ENCODE results near the gene WDR5.
A peak's percentile ranks its signal among the peaks of the same experiment; 100 is the strongest.
"Not testable (repeated sequence)": the region's sequence is repeated elsewhere in the genome, so short reads cannot be mapped to it uniquely, and the experiment has no call there.

Gene WDR5

DNA sequence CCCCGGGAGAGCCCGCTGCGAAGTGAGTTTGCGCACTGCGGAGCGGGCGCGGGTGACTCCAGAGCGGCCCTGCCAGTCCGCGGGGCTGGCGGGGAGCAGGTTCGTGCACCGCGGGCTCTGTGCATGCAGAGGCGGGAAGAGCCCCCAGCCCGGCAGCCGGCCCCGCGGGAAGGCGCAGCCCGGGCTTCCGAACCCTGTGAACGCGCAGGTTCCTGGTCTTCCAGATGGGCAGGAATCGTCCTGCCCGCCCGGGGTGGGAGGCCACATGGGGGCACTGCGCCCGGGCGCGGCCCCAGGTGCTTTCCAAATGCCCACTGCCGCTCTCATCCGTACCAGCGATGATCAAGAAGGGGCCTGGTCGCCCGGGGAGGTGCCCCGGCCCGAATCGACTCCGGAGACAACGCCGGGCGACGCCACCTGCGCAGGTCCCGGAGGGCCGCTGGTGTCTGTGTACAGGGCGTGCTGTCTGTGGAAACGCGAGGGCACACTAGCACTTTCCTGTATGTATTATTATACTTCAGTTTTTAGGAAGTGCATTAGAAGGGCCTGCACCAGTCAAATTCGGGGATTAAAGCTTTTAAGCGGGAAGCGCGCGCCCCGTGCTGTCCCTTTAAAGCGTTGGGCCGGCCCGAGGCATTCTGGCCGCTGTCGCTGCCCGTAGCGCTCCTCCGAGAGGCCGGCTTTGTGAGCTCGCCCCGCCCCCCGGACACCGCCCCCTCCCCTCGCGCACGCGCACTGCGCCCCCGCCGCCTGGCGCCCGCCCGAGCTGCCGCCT, at the start of gene WDR5:
WDR5 (plus strand) TSS at position 740 of the 775 bp plus-strand sequence. CDS start 3,796 bp downstream, outside the sequence.
- peak within 1 kb of the TSS; percentile 85 for H3K27ac Mint-ChIP-seq
- H3K36me3 Mint-ChIP-seq (ENCODE audit: low read depth): peaks cover 21% of the 10 kb centered on the region
- H3K27me3 Mint-ChIP-seq (ENCODE audit: low read depth): no peaks in the 10 kb centered on the region
- DNase-seq (ENCODE audit: low spot score): peak; percentile 87
- H3K4me3 Mint-ChIP-seq: peak within 1 kb of the TSS; percentile 93
- peaks cover 29% of the 10 kb centered on the region for H3K4me1 Mint-ChIP-seq (ENCODE audit: low read depth)
- H3K9me3 Mint-ChIP-seq: no peaks in the 10 kb centered on the region

DNA sequence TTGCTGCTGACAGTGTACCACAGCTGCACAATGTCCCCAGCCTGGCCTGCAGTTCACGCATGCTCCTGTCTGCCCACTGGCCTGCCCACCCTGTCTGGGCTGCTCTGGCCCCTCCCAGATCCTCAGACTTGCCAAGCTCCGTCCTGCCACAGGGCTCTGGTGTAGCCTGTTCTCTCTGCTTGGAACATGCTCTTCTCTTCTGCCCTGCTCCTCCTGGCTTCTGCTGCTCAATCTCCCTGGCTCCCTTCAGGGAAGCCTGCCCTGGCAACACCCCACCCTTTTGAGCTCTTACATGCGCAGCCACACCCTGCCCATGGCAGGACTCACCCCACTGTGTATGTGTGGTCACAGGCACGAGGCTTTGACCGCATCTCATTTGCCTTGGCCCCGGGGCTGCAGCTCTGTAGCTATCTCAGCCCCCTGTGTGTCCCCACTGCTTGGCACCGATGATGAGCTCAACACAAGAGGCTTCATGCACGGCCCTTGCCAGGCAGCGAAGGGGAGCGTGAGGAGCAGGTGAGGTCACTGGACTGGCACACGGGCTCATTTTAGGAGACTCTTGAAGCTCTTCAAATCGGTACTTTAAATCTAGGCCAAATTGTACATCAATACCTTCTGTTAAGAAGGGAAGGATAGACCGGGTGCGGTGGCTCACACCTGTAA, 47.7 kb upstream of the WDR5 start:
- peaks cover 11% of the 10 kb centered on the region for H3K27me3 Mint-ChIP-seq (ENCODE audit: low read depth)
- H3K4me3 Mint-ChIP-seq: no peak overlapping the region
- no peak for DNase-seq (ENCODE audit: low spot score)
- H3K36me3 Mint-ChIP-seq (ENCODE audit: low read depth): no peaks in the 10 kb centered on the region
- no peak overlapping the region for H3K27ac Mint-ChIP-seq
- H3K4me1 Mint-ChIP-seq (ENCODE audit: low read depth): no peaks in the 10 kb centered on the region
- H3K9me3 Mint-ChIP-seq: no peaks in the 10 kb centered on the region

DNA sequence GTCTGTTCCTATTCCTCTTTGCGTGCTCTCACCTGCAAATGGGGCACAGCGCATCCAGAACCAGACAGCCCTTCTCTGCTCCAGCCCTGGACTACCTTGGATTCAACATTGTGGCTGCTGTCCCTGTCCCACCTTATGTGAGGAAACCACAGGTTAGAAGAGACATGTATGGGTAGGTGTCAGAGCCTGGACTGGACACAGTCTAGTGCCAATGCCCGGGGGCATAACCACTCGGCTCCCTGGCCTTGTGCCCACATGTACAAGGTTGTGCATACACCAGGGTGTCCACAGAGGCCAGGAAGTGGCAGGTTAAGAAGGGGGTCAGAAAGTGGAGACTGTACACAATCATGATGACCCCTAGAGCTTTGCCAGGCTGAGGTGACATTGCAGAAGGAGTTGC, 45.9 kb upstream of the WDR5 start:
- DNase-seq (ENCODE audit: low spot score): no peak
- peaks cover 22% of the 10 kb centered on the region for H3K27me3 Mint-ChIP-seq (ENCODE audit: low read depth)

DNA sequence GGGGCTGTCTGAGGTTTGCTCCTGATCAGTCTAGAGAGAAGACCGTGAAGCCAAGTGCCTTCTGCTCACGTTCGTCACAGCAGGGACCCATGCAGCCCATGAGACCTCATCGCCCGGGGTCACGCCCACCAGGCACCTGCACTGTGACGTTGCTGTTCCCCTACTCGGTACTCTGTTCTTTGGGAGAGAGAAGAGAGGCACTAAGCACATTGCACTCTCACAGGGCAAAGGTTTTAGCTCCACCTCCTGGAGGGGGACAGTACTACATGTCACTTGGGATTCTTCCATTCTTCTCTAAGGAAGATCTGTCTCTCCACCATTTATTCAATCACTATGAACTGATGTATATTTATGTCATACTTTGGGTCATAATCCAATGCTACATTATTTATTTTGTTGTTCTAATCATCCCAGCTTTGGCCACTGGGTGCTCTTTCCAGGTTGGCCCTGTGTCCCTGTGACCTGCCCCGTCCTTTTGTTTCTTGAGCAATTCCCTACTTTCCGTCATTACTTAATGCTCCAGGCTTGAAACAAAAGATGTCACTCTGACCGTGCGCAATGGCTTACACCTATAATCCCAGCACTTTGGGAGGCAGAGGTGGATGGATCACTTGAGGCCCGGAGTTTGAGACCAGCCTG, 36.6 kb upstream of the WDR5 start:
- Mint-ChIP-seq H3K9me3 (no peaks in the 10 kb centered on the region), H3K4me1 (ENCODE audit: low read depth) (no peaks in the 10 kb centered on the region), H3K36me3 (ENCODE audit: low read depth) (no peaks in the 10 kb centered on the region), H3K27me3 (ENCODE audit: low read depth) (peaks cover 4% of the 10 kb centered on the region), H3K4me3 (no peak overlapping the region), H3K27ac (no peak overlapping the region)
- DNase-seq (ENCODE audit: low spot score): peak; percentile 36

More for the DNA sequence above, 45.9 kb upstream of the WDR5 start:
- no peaks in the 10 kb centered on the region for H3K4me1 Mint-ChIP-seq (ENCODE audit: low read depth)
- H3K27ac Mint-ChIP-seq: no peak overlapping the region
- H3K36me3 Mint-ChIP-seq (ENCODE audit: low read depth): no peaks in the 10 kb centered on the region
- no peaks in the 10 kb centered on the region for H3K9me3 Mint-ChIP-seq
- no peak overlapping the region for H3K4me3 Mint-ChIP-seq

DNA sequence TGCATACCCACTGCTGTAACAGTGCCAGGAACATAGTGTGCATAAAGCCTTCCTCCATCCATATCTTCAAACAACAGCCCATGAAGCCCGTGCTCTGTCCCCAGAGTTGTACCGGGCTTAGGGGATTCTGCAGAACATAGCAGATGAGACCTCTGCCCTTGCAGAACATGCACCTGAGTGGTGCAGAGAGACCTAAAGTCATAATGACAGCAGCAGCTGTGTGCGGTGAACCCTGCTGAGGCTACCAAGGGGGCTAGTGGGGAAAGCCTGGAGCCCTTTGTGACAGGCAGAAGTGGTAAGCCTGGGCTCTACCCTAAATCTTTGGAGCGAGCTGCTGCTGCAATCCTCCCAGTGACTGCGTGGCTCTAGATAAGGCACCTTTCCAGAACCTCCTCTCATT, 35.8 kb upstream of the WDR5 start:
- no peak overlapping the region for H3K4me3 Mint-ChIP-seq
- DNase-seq (ENCODE audit: low spot score): no peak
- no peaks in the 10 kb centered on the region for H3K4me1 Mint-ChIP-seq (ENCODE audit: low read depth)
- no peaks in the 10 kb centered on the region for H3K27me3 Mint-ChIP-seq (ENCODE audit: low read depth)
- H3K36me3 Mint-ChIP-seq (ENCODE audit: low read depth): no peaks in the 10 kb centered on the region
- no peak overlapping the region for H3K27ac Mint-ChIP-seq
- H3K9me3 Mint-ChIP-seq: no peaks in the 10 kb centered on the region

DNA sequence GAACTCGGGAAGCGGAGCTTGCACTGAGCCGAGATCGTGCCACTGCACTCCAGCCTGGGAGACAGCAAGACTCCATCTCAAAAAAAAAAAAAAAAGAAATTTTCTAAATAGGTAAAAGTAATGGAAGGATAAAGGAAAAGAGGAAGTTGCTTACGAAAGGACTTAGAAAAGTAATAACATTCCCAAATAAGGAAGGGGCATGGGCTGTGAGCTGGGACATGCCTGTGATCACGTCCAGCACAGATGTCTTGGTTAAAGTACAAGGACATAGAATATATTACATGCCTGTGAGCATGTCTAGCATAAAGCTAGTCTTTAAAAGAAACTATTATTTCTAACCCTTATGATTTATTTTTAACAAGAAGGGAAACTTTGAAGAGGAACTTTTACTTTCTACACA, 34.7 kb upstream of the WDR5 start:
- not testable (repeated sequence) for H3K36me3 Mint-ChIP-seq (ENCODE audit: low read depth); H3K4me1 Mint-ChIP-seq (ENCODE audit: low read depth); DNase-seq (ENCODE audit: low spot score); H3K9me3 Mint-ChIP-seq; H3K4me3 Mint-ChIP-seq; H3K27me3 Mint-ChIP-seq (ENCODE audit: low read depth); H3K27ac Mint-ChIP-seq

DNA sequence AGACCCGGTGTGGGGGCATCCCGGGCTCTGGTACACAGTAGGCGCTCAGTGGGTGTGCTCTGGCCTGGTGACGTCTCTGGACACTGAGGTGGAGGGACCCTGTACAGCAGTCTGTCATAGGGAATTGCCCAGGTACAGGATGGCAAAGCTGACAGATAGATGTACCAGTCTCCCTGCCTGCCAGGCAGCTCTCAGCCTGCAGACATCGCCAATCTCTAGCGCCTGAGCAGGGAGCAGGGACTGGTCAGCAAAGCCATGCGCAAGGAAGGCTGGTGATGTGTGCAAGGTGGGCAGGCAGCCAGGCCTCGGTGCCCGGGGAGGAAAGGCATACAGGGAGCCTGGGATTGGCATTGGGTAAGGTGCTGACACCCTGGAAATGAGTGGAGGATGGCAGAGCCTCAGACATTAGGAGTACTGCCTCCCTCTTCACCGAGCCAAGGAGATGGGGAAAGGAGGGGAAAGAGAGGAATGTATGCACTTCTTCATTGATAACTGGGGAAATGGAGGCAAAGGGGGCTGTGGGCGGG, 34.2 kb upstream of the WDR5 start:
- no peak for DNase-seq (ENCODE audit: low spot score)
- no peaks in the 10 kb centered on the region for H3K4me1 Mint-ChIP-seq (ENCODE audit: low read depth)
- H3K27ac Mint-ChIP-seq: no peak overlapping the region
- H3K9me3 Mint-ChIP-seq: no peaks in the 10 kb centered on the region
- no peak overlapping the region for H3K4me3 Mint-ChIP-seq
- no peaks in the 10 kb centered on the region for H3K36me3 Mint-ChIP-seq (ENCODE audit: low read depth)
- no peaks in the 10 kb centered on the region for H3K27me3 Mint-ChIP-seq (ENCODE audit: low read depth)

DNA sequence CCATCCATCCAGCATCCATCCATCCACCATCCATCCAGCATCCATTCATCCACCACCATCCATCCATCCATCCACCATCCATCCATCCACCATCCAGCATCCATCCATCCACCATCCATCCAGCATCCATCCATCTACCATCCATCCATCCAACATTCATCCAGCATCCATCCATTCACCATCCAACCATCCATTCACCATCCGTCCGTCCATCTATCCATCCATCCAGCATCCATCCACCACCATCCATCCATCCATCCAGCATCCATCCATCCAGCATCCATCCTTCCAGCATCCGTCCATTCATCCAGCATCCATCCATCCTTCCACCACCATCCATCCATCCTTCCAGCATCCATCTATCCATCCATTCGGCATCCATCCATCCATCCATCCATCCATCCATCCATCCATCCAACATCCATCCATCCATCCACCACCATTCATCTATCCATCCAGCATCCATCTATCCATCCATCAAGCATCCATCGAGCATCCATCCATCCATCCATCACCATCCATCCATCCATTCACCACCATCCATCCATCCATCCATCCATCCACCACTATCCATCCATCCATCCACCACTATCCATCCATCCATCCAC, 32.4 kb upstream of the WDR5 start:
- Mint-ChIP-seq H3K27ac (no peak overlapping the region), H3K4me3 (no peak overlapping the region), H3K27me3 (ENCODE audit: low read depth) (peaks cover 2% of the 10 kb centered on the region), H3K36me3 (ENCODE audit: low read depth) (no peaks in the 10 kb centered on the region), H3K9me3 (no peaks in the 10 kb centered on the region), H3K4me1 (ENCODE audit: low read depth) (no peaks in the 10 kb centered on the region)
- DNase-seq (ENCODE audit: low spot score): no peak

DNA sequence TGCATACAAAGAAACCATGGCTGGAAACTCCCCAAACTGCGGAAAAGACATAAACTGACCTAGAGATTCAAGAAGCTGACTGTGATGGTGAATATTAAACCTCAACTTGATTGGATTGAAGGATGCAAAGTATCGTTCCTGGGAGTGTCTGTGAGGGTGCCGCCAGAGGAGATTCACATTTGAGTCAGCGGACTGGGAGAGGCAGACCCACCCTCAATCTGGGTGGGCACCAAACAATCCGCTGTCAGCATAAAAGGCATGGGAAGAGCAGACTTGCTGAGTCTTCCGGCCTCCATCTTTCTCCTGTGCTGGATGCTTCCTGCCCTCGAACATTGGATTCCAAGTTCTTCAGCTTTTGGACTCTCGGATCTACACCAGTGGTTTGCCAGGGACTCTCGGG, 24.8 kb upstream of the WDR5 start:
- Mint-ChIP-seq H3K27me3 (ENCODE audit: low read depth) (peaks cover 2% of the 10 kb centered on the region), H3K9me3 (no peaks in the 10 kb centered on the region), H3K4me1 (ENCODE audit: low read depth) (no peaks in the 10 kb centered on the region), H3K27ac (no peak overlapping the region), H3K4me3 (no peak overlapping the region), H3K36me3 (ENCODE audit: low read depth) (no peaks in the 10 kb centered on the region)
- no peak for DNase-seq (ENCODE audit: low spot score)

DNA sequence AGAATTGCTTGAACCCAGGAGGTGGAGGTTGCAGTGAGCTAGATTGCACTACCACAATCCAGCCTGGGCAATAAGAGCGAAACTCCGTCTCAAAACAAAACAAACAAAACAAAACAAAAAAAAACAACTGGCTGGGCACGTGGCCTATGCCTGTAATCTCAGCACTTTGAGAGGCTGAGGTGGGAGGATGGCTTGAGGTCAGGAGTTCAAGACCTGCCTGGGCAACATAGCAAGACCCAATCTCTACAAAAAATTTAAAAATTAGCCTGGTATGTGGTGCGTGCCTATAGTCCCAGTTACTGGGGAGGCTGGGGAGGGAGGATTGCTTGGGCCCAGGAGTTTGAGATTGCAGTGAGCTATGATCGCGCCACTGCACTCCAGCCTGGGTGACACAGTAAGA, 23.3 kb upstream of the WDR5 start:
- Mint-ChIP-seq H3K9me3 (no peaks in the 10 kb centered on the region), H3K36me3 (ENCODE audit: low read depth) (no peaks in the 10 kb centered on the region), H3K27ac (no peak overlapping the region), H3K27me3 (ENCODE audit: low read depth) (no peaks in the 10 kb centered on the region), H3K4me1 (ENCODE audit: low read depth) (no peaks in the 10 kb centered on the region), H3K4me3 (no peak overlapping the region)
- no peak for DNase-seq (ENCODE audit: low spot score)

DNA sequence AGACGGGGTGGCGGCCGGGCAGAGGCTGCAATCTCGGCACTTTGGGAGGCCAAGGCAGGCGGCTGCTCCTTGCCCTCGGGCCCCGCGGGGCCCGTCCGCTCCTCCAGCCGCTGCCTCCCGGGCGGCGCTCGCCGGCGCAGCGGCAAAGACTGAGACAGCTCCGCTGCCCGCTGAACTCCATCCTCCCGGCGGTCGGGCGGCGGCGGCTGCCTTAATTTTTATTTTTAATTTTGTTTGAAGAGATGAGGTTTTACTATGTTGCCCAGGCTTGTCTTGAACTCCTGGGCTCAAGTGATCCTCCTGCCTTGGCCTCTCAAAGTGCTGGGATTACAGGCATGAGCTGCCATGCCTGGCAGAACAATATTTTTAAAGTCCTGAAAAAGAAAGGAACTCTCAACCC, 16.9 kb upstream of the WDR5 start:
- not testable (repeated sequence) for H3K27me3 Mint-ChIP-seq (ENCODE audit: low read depth); H3K4me1 Mint-ChIP-seq (ENCODE audit: low read depth); H3K36me3 Mint-ChIP-seq (ENCODE audit: low read depth); H3K9me3 Mint-ChIP-seq; DNase-seq (ENCODE audit: low spot score); H3K27ac Mint-ChIP-seq; H3K4me3 Mint-ChIP-seq

DNA sequence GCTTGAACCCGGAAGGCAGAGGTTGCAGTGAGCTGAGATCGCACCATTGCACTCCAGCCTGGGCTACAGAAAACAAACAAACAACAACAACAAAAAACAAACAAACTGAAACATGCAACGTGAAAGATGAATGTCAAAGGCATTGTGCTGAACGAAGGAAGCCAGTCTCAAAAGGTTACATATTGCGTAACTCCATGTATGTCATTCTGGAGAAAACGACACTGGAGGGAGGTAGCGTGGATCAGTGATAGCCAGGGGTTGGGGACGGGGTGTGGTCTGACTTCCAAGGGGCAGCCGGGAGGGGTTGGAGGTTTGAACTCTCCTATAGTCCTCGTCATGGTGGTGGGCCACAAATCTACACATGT, 12.1 kb upstream of the WDR5 start:
- no peak for DNase-seq (ENCODE audit: low spot score)
- Mint-ChIP-seq H3K9me3 (no peaks in the 10 kb centered on the region), H3K27me3 (ENCODE audit: low read depth) (no peaks in the 10 kb centered on the region), H3K36me3 (ENCODE audit: low read depth) (no peaks in the 10 kb centered on the region), H3K27ac (no peak overlapping the region), H3K4me1 (ENCODE audit: low read depth) (peaks cover 2% of the 10 kb centered on the region), H3K4me3 (no peak overlapping the region)

DNA sequence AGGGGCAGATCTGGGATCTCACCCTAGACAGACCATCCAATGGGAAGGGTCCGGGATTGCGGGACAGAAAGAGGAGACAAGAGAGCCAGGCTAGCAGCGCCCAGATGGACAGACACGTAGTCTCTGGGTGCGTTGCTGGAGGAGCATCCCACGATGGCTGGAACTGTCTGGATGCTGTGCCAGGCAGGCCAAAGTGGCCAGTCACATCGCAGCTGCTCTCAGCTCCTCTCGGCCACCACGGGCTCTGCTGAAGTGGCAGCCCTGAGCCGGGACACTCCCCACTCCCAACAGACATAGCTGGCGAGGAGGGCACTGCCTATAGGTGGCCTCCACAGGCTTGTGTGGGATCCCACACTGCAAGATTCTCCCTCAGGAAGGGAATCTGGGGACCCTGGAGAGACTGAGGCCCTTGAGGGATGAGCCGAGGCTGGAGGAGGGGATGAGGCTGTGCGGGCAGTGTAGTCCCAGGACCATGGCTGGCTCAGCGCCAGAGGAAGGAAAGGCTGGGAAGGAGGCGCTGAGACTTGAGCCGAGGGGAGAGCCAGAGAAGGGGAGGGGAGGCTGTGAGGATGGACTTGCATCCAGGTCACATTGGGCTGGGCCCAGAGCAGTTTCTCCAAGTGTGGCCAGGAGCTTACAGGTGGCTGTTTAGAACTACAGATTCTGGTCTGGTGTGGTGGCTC, 10.3 kb upstream of the WDR5 start:
- DNase-seq (ENCODE audit: low spot score): no peak
- peaks cover 2% of the 10 kb centered on the region for H3K4me1 Mint-ChIP-seq (ENCODE audit: low read depth)
- no peaks in the 10 kb centered on the region for H3K27me3 Mint-ChIP-seq (ENCODE audit: low read depth)
- H3K9me3 Mint-ChIP-seq: no peaks in the 10 kb centered on the region
- H3K4me3 Mint-ChIP-seq: no peak overlapping the region
- no peak overlapping the region for H3K27ac Mint-ChIP-seq
- no peaks in the 10 kb centered on the region for H3K36me3 Mint-ChIP-seq (ENCODE audit: low read depth)
